Stimulated activated CD8-positive, alpha-beta memory T cell treated with anti-CD3 and anti-CD28 coated beads, Interleukin-7, amount 100 ng/mL, for 4 hours (primary cell): Measurements from ENCODE around the gene RNF141.

ENCODE experiments used
- DNase-seq, 2 donors: peaks; one replicate each; pipeline ENCODE4 v3.0.0-alpha.2; 2020; ENCODE audit warnings: low read depth in 2 of 2

Gene RNF141

DNA sequence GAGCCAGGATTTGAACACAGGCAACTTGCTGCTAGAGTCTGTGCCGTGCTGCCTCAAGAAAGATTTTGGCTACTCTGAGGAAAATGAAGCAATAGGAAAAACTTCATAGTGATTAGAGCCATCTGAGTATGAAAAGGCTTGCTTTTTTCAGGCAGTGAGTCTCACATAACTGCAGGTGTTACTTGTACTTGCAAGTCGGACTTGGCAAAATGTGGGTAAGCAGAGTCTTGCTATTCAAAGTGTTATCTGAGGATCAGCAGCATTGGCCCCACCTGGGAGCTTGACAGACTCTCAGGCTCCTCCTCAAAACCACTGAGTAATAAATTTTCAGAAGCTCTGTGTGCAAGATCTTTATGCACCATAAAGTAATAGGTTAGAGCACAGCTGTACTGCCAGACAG, 18.1 kb downstream of the RNF141 start:
- no peak for DNase-seq

DNA sequence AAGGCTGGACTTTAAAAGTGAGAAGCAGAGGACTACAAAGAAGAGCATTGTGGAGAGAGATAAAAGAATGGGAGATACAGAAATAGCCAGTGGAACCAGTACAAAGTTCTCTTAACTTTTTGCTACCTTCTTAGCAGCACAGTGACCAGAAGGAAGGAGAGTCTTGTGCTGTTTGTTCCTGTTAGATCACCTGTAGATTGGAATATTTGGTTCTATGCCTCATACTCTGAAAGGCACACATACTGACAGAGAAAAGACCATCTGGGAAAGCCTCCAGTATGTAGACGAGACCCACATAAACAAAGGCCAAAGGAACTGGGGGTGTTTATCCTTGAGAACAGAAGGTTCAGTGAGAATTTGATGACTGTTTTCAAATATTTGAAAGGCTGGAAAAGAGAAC, 18.7 kb downstream of the RNF141 start:
- no peak for DNase-seq

DNA sequence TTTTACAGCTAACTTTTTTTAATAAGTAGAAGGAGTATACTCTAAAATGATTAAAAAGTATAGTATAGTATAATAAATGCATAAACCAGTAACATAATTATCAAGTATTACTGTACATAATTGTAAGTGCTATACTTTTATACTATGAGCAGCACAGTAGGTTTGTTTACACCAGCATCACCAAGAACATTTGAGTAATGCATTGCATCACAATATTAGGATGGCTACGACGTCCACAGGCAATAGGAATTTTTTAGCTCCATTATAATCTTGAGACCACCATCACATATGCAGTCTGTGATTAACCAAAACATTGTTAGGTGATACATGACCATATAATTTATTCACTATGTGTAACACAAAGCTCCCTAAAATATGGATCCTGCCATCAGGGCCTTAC, 20.4 kb downstream of the RNF141 start:
- DNase-seq = no peak

DNA sequence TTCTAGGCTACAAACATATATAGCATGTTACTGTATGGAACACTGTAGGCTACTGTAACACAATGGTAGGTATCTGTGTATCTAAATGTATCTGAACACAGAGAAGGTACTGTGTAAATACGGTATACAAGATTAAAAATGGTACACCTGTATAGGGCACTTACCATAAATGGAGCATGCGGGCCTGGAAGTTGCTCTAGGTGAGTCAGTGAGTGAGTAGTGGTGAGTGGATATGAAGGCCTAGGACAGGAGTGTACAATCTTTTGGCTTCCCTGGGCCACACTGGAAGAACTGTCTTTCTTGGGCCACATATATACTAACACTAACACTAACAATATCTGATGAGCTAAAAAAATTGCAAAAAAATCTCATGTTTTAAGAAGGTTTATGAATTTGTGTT, 21.4 kb downstream of the RNF141 start:
- no peak for DNase-seq

DNA sequence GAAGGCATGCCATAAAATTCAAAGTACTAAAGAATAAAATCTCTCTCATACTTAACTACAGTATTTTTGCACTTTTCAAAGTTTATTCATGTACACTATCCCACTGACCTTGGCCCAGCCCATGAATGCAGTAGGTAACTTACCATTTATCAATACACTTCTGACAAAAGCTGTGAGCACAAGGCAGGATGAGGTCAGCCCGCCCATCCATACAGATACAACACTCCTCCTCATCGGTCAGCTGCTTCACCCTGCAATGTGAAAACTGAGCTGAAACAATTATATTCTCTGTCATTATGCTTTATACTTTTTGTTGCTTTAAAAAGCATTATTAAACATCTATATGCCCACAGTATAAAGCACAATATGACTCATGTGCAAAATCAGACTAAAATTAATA, 22.1 kb downstream of the RNF141 start:
- no peak for DNase-seq

DNA sequence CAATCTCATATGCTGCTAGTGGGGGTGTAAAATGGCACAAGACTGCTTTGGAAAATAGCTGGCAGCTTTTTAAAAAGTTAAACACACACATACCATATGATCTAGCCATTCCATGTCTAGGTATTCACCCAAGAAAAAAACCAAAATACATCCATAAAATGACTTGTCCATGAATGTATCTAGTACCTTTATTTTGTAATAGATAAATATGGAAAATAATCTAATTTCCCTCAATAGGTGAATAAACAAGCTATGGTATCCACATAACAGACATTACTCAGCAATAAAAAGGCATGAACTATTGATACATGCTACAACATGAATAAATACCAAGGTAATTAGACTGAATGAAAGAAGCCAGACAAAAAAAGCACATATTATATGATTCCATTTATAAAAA, 22.9 kb downstream of the RNF141 start:
- DNase-seq = no peak

DNA sequence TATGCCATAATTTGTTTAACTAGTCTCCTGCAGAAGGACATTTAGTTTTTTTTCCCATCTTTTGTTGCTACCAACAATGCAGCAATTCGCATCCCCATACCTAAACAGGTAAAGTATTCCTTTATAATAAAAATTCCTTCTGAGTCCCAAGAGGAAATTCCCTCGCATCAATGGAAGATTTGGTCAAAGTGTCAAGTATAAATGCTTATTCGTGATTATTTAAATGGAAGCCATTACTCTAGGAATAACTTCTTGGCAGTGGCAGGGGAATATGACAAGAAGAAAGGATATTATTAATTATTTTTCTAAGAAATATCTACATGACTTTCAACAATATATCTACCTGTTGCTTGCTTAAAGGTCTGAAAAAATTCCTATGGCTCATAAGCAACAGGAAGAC, 25.6 kb downstream of the RNF141 start:
- DNase-seq = no peak

DNA sequence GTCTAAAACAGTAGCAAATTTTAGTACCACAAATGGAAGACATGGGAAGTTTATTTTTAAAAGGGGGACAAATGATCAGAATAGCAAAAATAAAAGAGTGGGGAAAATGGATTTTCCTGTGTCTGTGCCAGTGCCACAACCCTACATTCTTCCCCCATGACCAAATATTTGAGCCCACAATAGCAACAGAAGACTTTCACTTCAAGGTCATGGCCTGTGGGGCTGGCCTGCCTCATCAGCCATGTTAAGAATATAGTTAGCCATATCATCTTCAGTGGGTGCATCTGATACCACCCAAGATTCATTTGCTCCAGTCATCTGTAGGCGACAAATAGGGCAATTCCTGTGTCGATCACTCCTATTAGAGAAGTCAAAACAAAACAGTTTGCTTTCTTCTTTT, 26.3 kb downstream of the RNF141 start:
- DNase-seq = no peak

DNA sequence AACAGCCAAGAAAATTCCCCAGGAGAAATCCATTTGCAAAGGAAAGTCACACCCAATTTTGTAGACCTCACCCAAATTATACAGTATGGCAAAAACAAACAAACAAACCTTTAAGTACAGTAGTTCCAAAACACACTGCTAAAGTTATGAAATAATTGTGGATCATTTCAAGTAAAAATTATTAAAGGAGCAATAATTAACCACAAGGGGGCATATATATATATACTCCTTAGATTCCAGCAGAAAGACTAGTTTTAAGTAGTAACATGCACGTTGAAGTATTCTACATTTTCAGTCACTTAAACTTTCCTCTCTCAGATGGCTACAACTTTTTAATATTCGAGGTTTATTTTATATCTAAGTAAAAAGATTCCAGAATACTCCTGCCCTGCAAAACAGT, 26.8 kb downstream of the RNF141 start:
- DNase-seq = no peak

DNA sequence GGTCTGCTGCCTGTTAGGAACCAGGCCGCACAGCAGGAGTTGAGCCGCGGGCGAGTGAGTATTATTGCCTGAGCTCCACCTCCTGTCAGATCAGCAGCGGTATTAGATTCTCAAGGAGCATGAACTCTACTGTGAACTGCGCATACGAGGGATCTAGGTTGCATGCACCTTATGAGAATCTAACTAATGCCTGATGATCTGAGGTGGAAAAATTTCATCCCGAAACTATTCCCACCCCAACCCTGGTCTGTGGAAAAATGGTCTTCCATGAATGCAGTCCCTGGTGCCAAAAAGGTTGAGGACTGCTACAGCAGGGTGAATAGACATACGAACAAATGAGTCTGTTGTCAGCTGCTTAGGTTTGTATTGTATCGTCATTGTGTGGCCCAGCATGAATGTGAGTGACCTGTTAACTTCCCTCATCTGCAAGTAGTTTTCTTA, 29.8 kb downstream of the RNF141 start:
- DNase-seq = no peak

DNA sequence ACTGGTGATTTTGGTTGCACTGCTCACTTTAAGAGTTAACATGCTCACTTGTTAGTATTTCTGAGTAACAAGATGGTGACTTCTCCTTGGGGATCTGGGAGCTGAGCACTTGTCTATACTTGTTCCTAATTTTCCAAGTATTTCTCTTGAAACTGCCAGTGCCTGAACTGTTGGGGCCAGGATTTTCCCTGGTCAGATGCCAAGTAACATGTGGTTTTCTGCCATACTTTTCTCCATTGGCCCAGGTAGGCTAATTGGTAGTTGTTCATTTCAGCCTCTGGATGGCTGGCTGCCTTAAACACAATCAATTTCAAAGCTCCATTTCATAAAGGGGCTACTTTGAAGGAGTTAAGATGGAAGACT, 35.0 kb downstream of the RNF141 start:
- DNase-seq = no peak

DNA sequence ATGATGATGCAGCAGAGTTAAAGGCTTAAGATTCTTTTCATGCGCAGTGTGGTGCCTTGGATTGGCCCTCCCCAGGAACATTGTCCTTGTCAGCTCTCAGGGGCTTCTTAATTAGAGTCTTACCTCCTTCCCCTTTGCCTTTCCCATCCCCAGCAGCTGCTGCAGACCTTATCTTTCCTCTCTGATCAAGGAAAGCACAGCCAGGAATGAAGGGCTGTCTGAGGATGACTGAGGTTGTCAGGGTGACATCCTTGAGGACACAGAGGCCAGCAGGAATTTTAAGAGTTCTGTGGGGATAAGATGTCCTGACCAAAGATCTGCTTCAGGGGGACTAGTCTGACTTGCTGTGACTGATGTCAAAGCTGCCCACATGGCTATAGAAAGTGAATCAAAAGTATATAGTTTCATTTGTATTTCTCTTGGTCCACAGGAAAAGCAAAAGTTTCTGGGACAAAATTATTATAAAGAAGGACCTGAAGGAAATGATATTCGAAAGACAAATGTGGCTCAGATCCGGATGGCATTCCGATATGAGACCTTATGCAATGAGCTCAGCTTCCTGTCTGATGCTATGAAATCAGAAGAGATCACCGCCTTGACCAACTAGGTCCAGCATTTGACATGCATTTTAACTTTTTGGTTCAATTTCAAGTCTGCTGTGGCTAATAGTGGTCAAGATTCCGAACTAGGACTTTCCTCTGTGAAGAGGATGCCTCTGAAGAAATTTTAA, 35.5 kb downstream of the RNF141 start:
- DNase-seq = no peak

DNA sequence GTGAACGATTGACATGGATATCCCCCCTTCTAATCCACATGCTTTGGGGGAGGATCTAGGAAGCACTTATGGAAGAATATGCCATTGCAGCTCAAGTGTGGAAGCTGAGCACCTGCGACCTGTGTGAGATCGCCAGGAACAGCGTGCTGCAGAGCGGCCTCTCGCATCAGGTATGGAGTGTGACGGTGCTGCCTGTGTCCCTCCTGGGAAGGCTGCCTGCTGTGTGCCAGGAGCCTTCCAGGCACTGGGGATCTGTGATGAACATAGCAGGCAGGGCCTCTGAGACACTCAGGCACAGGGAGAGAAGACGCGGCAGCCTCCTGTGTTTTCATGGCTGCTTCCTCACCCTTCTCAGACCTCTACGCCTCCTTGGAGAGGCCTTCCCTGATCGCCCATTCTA, 36.5 kb downstream of the RNF141 start:
- no peak for DNase-seq

DNA sequence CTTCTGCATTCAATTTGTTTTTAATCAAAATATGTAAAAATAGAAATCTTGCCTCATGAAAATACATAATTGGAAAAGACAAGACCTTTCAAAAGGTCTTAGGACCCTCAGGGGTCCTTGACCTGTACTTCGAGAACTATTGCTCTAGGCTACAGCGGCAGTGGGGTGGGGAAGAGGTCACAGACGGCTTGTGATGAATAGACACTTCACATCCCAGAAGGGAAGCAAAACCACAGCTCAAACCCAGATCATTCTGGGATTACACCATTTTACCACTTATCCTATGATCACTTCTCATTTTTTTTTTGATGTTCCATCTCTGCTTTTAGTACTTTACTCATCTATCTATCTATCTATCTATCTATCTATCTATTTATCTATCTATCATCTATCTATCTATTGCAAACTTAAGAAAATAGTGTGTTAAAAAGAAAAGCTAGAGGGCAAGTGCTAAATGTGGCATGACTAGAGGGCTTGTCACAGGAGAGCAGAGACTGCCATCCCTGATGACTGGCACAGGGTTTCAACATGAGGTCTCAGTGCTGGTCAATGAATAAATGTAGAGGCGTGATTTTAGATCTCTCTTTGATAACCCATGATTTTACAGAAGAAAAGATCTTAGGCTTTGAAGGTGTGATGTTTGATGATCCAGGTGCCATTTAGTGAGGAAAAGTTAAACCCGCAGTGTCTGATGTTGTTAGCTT, 37.1 kb downstream of the RNF141 start:
- DNase-seq = no peak

DNA sequence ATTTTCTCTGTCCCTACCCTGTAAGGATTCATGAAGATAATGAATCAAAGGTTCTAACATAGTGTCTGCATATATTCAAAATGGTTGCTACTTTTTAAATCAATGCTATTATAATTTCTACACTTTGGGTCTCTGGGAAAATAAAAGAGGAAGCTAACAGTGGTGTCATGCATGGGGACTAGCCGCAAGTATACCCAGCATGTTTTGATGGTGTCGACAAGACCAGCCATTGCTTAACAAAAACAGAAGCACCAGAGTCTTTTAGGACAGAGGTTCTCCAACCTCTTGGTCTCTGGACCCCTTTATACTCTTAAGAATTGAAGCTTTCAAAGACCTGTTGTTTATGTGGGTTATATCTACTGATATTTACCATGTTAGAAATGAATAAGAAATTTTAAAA, 37.8 kb downstream of the RNF141 start:
- DNase-seq = no peak

DNA sequence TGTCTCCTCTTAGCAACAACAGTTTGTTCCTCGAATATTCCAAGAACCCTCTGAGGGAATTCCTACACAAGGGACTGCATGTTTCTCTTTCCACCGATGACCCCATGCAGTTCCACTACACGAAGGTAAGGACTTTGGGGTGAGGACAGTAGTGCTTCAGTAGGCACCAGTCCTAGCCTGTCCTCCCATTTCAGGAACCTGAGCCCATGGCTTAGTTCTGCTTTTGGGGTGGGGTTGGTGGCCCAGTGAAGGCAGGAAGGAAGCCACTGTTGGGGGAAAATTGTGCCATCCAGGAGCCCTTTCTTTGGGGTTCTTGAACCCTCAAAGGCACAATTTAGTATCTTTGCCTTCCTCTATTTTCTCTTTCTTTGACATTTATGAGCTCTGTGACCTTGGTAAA, 38.2 kb downstream of the RNF141 start:
- DNase-seq = no peak

DNA sequence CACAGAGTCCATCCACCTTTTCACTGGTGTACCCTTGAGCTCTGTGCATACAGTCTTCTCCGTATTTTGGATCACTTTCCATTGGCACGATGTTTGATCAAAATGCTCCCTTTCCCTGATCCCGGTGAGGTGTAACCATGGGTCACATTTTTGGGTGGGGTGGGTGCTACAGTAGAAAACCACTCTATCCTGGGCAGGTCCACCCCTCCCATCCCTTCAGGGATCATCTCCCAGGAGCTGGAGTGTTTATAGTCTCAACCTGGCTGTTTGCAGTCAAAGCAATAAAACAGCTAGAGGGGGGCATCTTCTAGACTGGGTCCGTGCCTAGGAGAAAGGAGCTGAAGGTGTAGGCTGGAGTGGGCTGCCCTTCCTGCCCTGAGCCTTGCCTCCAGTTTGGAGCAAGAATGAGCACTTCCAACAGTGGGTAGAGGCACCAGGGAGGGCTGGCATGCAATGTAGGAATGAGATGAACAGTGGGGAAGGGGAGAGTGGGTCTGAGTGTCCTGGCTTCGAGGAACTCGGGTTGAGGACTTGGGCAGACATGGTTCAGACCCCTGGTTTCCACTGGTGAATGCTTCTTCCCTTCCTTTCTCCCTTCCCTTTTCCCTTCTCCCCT, 38.8 kb downstream of the RNF141 start:
- DNase-seq = no peak

DNA sequence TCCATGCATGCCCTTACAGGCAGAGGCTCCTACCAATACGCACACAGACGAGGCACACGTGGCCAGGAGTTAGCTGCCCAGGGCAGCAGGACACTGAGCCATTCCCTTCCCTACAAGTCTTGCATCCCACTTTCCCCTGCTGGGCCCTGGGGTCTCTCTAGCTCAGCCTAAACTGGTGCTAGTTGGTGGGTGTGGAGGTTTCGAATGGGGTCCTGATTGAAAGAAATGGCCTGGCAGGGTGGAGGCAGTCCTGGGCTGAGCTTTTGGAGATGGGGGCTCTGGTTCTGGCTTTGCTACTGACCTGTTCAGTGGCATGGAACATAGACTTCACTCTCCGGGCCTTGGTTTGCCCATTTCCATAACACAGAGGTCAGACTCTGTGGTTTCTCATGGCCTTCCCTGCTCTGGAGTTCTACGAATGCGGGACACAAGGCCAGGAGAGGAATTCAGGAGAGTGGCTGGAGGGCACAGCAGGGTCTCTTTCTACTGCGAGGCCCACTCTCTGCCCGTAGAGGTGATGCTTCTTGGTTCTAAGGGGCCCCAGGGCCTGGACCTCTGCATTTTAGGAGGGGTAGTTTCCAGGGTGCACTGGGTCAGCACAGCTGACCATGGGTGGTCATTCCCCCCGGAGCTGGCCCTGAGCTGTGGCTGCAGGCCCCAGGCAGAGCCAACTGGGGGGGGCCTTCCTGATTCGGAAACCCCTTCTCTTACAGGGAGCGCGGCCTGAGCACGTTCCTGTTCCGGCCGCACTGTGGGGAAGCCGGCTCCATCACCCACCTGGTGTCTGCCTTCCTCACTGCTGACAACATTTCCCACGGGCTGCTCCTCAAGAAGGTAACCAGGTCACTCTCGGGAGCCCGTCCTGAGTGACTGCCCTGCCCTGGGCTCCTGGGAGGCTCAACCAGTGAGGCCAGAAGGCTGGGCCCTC, 40.0 kb downstream of the RNF141 start:
- DNase-seq = no peak

DNA sequence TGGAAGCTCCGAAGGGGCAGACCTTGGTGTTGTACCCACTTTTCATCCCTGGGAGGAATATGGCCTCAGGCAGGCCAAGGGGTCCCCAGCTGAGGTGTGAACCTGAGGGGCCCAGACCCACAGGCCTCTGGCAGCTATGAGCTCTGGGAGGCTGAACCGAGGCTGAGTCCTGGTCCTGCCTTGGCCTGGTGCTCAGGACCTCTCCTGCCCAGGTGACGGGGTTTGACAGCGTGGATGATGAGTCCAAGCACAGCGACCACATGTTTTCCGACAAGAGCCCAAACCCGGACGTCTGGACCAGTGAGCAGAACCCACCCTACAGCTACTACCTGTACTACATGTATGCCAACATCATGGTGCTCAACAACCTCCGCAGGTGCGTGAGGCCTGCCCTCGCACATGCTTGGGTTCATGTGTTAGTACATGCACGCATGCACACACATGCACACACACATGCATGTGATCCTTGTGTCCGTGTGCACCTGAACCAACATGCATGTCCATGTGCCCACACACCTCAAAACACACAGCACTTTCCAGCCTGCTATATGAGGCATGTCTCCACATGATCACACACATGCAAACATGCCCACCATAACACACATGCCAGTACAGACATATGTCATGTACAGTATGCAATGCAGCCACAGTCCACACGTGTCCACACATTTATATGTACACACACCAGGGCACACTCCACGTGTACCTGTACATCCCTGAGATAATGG, 40.9 kb downstream of the RNF141 start:
- DNase-seq = no peak

DNA sequence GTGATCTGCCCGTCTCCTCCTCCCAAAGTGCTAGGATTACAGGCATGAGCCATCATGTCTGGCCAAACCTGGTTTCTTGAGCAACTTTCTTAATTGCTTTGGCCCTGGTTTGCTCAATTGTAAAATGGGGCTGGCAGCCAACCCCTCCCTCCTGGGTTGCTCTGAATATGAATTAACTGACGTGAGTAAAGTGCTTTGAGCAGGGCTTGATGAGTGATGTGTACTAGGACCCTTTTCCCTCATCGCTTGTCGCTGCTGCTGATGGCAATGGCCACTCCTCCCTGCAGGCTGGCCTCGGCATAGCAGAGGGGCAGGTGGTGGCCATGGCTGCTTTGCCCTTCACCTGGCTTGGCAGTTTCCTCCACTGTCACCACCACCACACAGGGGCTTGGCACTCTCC, 41.5 kb downstream of the RNF141 start:
- no peak for DNase-seq

DNA sequence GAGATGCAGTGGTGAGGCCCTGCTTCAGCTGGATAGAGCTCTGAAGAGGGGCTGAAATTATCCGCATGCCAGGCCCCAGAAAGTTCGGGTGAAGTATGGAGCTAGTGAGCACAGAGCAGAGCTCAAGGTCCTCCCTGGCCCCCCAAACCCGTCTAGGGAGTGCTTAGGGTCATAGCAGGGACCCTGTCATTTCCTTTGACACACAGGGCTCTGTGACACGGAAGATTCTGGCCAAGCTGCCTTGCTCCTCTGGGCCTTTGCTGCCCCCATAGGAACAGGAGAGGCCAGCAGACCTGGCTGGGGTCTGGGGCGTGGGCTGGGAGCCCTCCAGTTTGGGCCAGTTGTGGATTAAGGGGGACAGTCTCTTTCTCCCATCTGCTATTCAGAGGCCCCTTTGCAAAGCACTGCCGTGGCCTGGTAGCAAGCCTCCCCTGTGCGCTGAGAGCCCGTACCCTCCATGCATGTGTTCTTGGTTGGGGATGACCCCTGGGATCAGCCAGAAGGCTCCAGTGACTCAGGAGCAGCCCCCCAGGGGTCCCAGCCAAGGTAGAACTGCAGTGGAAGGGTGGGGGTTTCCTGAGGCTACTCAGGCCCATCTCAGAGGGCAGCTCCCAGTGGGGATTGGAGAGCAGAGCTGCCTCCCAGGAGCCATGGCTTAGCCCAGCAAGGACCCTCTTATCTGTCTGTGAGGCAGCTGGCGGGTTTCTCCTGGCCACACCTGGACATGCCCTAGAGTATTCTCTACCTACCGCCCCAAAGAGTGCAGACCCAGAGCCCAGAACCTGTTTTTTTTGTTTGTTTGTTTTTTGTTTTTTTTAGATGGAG, 42.3 kb downstream of the RNF141 start:
- DNase-seq = no peak
